Measurements from ENCODE around the gene CEP126.

DNA sequence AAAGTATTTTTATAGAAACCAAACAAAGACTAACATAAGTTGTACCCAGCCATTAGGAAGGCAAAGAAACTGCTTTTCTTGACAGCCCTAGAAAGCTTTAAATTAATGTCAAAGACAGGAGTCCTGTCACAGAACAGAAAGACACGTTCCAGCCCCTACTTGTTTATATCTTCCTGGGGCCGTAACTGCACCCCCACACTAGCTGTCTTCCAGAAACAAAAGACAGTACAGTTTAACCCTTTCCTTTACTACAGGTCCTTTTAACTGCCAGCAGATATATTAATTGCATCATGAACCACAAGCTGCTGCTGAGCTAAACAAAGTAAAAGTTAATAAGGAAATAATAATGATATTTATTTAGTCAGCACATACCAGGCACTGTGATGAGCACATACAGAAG, 112.1 kb downstream of the CEP126 start:
- TF ChIP-seq RAD21 (IDR thresholded peaks at IDR 0.05; ENCODE audit: low read depth): no peak
- TF ChIP-seq, protein P1, sequence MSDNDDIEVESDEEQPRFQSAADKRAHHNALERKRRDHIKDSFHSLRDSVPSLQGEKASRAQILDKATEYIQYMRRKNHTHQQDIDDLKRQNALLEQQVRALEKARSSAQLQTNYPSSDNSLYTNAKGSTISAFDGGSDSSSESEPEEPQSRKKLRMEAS (IDR thresholded peaks at IDR 0.05): no peak
- TF ChIP-seq, protein P2, sequence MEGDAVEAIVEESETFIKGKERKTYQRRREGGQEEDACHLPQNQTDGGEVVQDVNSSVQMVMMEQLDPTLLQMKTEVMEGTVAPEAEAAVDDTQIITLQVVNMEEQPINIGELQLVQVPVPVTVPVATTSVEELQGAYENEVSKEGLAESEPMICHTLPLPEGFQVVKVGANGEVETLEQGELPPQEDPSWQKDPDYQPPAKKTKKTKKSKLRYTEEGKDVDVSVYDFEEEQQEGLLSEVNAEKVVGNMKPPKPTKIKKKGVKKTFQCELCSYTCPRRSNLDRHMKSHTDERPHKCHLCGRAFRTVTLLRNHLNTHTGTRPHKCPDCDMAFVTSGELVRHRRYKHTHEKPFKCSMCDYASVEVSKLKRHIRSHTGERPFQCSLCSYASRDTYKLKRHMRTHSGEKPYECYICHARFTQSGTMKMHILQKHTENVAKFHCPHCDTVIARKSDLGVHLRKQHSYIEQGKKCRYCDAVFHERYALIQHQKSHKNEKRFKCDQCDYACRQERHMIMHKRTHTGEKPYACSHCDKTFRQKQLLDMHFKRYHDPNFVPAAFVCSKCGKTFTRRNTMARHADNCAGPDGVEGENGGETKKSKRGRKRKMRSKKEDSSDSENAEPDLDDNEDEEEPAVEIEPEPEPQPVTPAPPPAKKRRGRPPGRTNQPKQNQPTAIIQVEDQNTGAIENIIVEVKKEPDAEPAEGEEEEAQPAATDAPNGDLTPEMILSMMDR (IDR thresholded peaks at IDR 0.05 in 2 of 3, conservative IDR thresholded peaks at IDR 0.05 in 1 of 3; ENCODE audit: borderline replicate concordance in 1 of 3, insufficient read depth in 1 of 3, low read depth in 2 of 3, low read length in 2 of 3): no peak
- TF ChIP-seq ZNF274 (IDR thresholded peaks at IDR 0.05; ENCODE audit: low read depth, low read length): no peak
- TF ChIP-seq POLR2A (IDR thresholded peaks at IDR 0.05; ENCODE audit: borderline replicate concordance, extremely low read depth, insufficient read depth, insufficient read length): no peak
- no peak for TF ChIP-seq EZH2 (IDR thresholded peaks at IDR 0.05)
